ENCODE results near the gene AQP9.
"Not testable (repeated sequence)": the region's sequence is repeated elsewhere in the genome, so short reads cannot be mapped to it uniquely, and the experiment has no call there.

AQP9 gene

GRCh38 chr15:58179741-58180381, 41.7 kb downstream of the AQP9 start:
- no peak for DNase-seq (ENCODE audit: low read depth in 2 of 2)

DNA sequence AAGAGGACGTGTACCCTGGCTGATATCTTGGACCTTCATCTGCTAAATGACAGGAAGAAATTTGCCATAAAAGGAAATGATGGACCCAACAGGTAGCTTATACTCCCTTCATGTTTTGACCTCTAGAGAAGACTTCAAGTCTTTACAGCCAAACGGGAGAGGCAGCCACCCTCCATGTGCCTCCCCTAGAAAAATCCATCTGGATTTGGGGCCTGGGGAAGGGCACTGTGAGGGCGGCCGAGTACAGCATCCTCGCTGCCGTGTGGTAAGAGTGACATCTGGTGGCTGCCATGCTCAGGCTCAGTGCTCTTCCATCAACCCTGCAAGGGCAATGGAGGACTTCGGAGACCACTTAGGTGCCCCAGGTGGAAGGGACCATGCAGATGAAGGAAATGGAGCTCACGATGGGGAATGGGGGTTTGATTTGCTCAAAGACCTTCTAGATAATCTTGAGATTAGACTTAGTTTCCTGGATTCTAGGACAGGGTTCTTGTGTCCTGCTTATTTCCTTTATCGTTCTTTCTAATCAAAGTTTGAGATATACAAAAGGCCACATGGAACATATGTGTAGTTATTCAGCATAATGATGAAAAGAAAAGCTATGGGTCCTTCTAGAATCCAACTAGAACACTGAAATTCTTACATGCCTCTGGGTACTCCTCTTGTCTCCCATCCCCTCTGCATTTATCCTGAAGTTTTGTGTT, 44.4 kb downstream of the AQP9 start:
- no peak for DNase-seq (ENCODE audit: low read depth in 2 of 2)

DNA sequence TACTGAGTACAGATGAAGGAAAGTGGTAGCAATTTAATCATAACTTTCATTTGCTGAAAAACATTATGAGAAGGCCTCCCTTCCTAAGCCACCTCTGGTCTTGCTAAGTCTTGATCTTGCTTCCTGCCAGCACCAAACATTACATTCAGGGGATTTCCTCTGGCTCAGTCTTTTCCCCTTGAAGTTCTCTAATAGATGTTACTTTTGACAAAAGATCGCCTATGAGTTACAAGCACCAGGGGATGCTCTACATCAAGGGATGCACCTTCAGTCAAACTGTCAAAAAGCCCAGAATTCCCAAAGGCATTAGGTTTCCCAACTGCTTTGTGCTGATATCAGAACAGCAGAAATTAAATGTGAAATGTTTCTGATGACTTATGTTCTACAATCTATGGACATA, 47.3 kb downstream of the AQP9 start:
- DNase-seq (ENCODE audit: low read depth in 2 of 2) = no peak

GRCh38 chr15:58189148-58189811, 51.1 kb downstream of the AQP9 start:
- DNase-seq (ENCODE audit: low read depth in 2 of 2) = no peak

GRCh38 chr15:58190419-58190818, 52.2 kb downstream of the AQP9 start:
- DNase-seq (ENCODE audit: low read depth in 2 of 2) = no peak

DNA sequence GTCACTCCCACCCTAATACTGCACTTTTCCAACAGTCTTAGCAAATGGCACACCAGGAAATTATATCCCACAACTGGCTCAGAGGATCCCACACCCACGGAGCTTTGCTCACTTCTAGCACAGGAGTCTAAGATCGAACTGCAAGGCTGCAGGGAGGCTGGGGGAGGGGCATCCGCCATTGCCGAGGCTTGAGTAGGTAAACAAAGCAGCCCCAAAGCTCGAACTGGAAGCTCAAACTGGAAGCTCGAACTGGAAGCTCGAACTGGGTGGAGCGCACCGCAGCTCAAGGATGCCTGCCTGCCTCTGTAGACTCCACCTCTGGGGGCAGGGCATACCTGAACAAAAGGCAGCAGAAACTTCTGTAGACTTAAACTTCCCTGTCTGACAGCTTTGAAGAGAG, 55.5 kb downstream of the AQP9 start:
- not testable (repeated sequence) for DNase-seq (ENCODE audit: low read depth in 2 of 2)

GRCh38 chr15:58200739-58201138, 62.6 kb downstream of the AQP9 start:
- no peak for DNase-seq (ENCODE audit: low read depth in 2 of 2)

- no peak for DNase-seq (ENCODE audit: low read depth in 2 of 2)
Observed at GRCh38 chr15:58201516-58201915, 63.3 kb downstream of the AQP9 start.

- no peak for DNase-seq (ENCODE audit: low read depth in 2 of 2)
Observed at GRCh38 chr15:58203537-58203936, 65.4 kb downstream of the AQP9 start.

- DNase-seq (ENCODE audit: low read depth in 2 of 2) = no peak
Observed at GRCh38 chr15:58206151-58206550, 68.0 kb downstream of the AQP9 start.

DNA sequence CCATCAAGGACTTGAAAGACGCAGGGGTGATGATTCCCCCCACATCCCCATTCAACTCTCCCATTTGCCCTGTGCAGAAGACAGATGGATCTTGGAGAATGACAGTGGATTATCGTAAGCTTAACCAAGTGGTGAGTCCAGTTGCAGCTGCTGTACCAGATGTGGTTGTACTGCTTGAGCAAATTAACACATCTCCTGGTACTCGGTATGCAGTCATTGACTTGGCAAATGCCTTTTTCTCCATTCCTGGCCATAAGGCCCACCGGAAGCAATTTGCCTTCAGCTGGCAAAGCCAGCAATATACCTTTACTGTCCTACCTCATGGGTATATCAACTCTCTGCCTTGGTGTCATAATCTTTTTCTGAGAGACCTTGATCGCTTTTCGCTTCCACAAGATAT, 70.0 kb downstream of the AQP9 start:
- DNase-seq (ENCODE audit: low read depth in 2 of 2) = not testable (repeated sequence)

DNA sequence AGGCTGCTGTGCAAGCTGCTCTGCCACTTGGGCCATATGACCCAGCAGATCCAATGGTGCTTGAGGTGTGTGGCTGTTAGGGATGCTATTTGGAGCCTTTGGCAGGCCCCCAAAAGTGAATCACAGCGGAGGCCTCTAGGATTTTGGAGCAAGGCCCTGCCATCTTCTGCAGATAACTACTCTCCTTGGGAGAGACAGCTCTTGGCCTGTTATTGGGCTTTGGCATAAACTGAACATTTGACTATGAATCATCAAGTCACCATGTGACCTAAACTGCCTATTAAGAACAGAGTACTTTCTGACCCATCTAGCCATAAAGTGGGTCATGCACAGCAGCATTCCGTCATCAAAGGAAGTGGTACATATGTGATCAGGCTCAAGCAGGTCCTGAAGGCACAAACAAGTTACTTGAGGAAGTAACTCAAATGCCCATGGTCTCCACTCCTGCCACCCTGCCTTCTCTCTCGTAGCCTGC, 70.9 kb downstream of the AQP9 start:
- not testable (repeated sequence) for DNase-seq (ENCODE audit: low read depth in 2 of 2)

DNA sequence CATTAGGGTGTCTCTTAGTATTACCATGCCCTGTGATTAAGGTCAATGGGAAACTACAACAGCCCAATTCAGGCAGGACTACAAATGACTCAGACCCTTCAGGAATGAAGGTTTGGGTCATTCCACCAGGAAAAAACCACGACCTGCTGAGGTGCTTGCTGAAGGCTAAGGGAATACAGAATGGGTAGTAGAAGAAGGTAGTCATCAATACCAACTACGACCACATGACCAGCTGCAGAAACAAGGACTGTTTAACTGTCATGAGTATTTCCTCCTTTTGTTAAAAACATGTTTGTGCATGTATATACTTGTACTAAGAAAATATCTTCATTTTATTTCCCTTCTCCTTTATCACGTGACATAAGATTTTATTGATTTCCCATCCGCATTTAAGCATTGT, 71.8 kb downstream of the AQP9 start:
- not testable (repeated sequence) for DNase-seq (ENCODE audit: low read depth in 2 of 2)

DNA sequence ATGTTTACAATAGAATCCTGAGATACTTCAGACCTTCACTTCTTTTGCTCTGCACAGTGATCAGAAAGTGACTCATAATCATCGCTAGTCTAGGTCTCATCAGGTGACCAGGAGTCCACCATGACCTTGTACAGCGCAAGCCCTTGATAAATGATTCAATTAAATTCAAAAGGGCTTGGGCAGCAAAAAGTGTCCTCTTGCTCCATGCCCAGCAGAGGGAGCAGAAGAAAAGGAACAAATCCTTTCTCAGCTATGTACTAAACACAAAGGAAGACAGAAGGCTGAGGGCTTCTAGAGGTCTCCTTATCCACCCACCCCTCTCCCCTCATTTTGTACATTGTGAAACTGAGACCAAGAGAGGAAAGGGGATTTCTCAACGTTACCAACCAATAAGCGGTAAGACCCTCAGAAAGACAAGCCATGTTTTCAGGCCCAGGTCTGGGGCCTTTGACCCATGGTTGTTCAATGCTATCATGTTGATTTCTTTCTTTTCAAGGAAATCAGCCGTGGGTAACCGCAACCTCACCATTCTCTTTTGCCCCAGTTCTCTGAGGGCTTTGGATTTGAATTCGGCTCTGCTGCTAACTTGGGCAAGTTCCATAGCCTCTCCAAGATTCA, 74.8 kb downstream of the AQP9 start:
- DNase-seq (ENCODE audit: low read depth in 2 of 2) = no peak

DNA sequence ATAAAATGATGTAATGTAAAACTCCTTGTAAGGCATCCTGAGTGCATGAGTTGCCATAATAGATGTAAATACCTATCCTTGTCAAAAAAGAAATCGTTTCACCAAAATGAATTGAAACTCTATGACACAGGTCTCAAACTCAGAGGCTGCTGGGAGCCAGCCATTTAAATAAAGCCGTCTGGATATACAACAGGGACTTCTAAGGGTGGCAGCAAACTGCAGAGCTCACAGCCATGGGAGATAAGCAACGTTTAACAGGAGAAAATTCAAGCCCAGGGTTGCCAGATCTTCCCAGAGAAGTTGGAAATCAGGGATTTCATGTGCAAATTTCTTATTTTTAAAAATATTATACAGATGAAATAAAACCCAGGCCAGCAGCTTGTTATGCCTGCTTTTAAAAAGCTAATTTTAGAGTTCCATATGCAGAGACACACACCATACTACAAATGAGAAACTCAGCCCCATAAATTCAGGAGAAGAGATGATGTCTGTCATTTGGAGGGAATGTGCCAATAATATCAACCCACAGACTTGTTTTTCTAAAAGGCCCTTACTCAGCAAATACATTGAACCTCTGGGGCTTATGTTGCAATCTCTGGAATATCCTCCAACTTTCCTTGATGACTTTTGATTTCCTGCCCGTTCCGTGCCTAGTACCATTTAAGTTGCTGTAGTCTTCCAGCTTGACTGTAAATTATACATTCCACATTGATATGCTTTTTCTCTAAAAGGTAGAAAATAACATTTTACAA, 75.6 kb downstream of the AQP9 start:
- DNase-seq (ENCODE audit: low read depth in 2 of 2) = no peak

- no peak for DNase-seq (ENCODE audit: low read depth in 2 of 2)
Observed at GRCh38 chr15:58214591-58215340, 76.6 kb downstream of the AQP9 start.

DNA sequence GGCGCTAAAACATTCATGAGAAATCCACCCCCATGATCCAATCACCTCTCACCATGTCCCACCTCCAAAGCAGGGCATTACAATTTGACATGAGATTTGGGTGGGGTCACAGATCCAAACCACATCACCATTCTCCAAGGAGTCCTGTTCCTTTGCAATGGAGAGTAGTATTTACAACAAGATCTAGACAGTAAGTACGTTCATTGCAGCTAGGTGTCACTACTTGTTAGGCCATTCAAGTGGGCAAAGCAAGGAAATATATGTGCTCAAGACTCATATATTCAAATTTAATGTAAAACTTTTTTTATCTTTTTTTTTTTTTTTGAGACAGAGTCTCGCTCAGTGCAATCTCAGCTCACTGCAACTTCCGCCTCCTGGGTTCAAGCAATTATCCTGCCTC, 79.3 kb downstream of the AQP9 start:
- no peak for DNase-seq (ENCODE audit: low read depth in 2 of 2)

- no peak for DNase-seq (ENCODE audit: low read depth in 2 of 2)
Observed at GRCh38 chr15:58221591-58222241, 83.5 kb downstream of the AQP9 start.

GRCh38 chr15:58222679-58223078, 84.5 kb downstream of the AQP9 start:
- no peak for DNase-seq (ENCODE audit: low read depth in 2 of 2)

DNA sequence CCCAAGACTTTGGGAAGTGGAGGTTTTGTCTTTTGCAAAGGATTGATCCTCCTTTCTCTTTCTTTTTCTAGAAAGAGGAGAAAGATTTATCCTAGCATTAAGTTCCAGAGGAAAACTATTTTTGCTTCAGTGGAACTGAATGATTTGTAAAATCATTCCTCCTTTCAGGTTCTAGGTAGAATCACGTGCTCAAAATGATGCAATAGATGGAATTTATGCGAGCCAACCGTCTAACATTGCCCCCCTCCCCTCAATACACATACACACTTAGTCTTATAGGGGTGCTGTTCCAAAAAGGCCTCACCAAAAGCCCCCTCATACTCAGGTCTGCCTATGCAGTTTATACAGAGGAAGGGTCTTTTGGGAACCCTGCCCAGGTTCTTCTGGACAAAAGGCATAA, 85.3 kb downstream of the AQP9 start:
- DNase-seq (ENCODE audit: low read depth in 2 of 2) = no peak

DNA sequence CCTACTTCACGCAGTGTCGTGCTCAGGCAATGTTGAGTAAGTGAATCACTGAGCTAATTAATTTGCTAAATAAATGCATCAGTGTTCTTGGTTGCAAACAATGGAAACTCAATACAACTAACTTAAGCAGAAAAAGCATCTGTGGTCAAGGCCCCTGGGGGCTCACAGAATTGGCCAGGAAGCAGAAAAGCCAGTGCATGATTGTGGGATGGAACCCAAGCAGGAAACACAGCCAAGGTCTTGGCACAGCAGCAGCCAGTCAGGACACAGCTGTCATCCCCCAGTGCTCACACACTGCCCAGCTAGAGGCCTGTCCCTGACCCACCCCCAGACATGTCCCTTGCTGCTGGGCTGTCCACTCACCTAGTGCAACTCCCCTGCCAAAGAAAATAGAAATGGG, 85.9 kb downstream of the AQP9 start:
- DNase-seq (ENCODE audit: low read depth in 2 of 2) = no peak
